H1 (cell line): Measurements from ENCODE around the gene GH2.
"Not testable (repeated sequence)": the region's sequence is repeated elsewhere in the genome, so short reads cannot be mapped to it uniquely, and the experiment has no call there.

Source experiments
- CEBPB ChIP-seq: IDR thresholded peaks from 2 replicates; pipeline ENCODE4 v1.6.1; 2012; ENCODE audit warnings: low read depth, low read length
- CTCF ChIP-seq, 3 experiments: IDR thresholded peaks; 1 replicate in 2 of 3; 2 replicates in 1 of 3; pipeline versions ENCODE4 v1.5.1 to v1.6.1; 2011; ENCODE audit warnings: low read length in 3 of 3, mild to moderate bottlenecking in 3 of 3, inconsistent platforms in 2 of 3, low read depth in 1 of 3, moderate library complexity in 1 of 3; ENCODE audit not compliant: insufficient read depth in 1 of 3; ENCODE audit errors: control extremely low read depth in 1 of 3
- EZH2 ChIP-seq: fragments of 200-600 bp; sonication (generic); IDR thresholded peaks from 2 replicates; pipeline ENCODE4 v1.7.1; 2012; ENCODE audit warnings: low read depth, mild to moderate bottlenecking, moderate library complexity, low read length, inconsistent platforms; ENCODE audit not compliant: severe bottlenecking
- GTF2F1 ChIP-seq: IDR thresholded peaks from 2 replicates; pipeline ENCODE4 v1.6.1; 2012; ENCODE audit warnings: low read depth, low read length, improper control_type of control experiment, borderline replicate concordance
- POLR2A ChIP-seq, 2 experiments: IDR thresholded peaks; 1 replicate in 1 of 2; 2 replicates in 1 of 2; pipeline ENCODE4 v1.6.1; 2011; ENCODE audit warnings: low read depth in 2 of 2, low read length in 2 of 2, mild to moderate bottlenecking in 2 of 2; ENCODE audit errors: control extremely low read depth in 1 of 2
- SAP30 ChIP-seq: fragments of 300-600 bp; sonication (generic); IDR thresholded peaks from 2 replicates; pipeline ENCODE4 v1.7.1; 2012; ENCODE audit warnings: low read length, moderate library complexity, mild to moderate bottlenecking, inconsistent platforms; ENCODE audit not compliant: insufficient read depth, insufficient replicate concordance
- SIX5 ChIP-seq: IDR thresholded peaks from 2 replicates; pipeline ENCODE4 v1.6.1; 2011; ENCODE audit warnings: mild to moderate bottlenecking, low read depth, low read length
- TAF1 ChIP-seq: IDR thresholded peaks from 2 replicates; pipeline ENCODE4 v1.6.1; 2011; ENCODE audit warnings: mild to moderate bottlenecking, low read depth, low read length

GRCh38 chr17:63892316-63893037 is 10.7 kb upstream of the GH2 start:
- TF ChIP-seq POLR2A (IDR thresholded peaks at IDR 0.05; ENCODE audit: control extremely low read depth in 1 of 2, low read depth in 2 of 2, low read length in 2 of 2); CEBPB; SIX5; TAF1; CTCF (IDR thresholded peaks at IDR 0.05; ENCODE audit: control extremely low read depth in 1 of 3, insufficient read depth in 1 of 3, low read depth in 1 of 3, low read length in 3 of 3); EZH2; GTF2F1; SAP30: not testable (repeated sequence)
